Measurements from ENCODE around the gene VEGFA. TPM values are rescaled to one million over a fixed set of nuclear protein-coding genes. Genes with fewer than 3 reads are reported as not detected.

Gene VEGFA
- total RNA-seq, 6 donors from 2014 or later, result 129 to 564 (median 261) TPM

GRCh38 chr6:43810965-43811732 lies 41.1 kb downstream of the VEGFA start:
- DNase-seq (no peak), ATAC-seq (ENCODE audit: low FRiP score in 2 of 2) (no peak)
- no peaks in the 10 kb centered on the region for H3K27me3 ChIP-seq
- TF ChIP-seq POLR2AphosphoS5 (IDR thresholded peaks at IDR 0.05) (no peak), POLR2A (IDR thresholded peaks at IDR 0.05) (no peak), CTCF (IDR thresholded peaks at IDR 0.05) (no peak)
- no peaks in the 10 kb centered on the region for H3K36me3 ChIP-seq
- peaks cover 22 to 32% (median 26%) of the 10 kb centered on the region in 4 donors for H3K4me1 ChIP-seq
- H3K9me3 ChIP-seq, result no peaks in the 10 kb centered on the region
- 93 to 95% methylated on average over 6 of the region's 6 CpGs for WGBS, 2 donors
- no peak overlapping the region for H3K4me3 ChIP-seq
- no peak overlapping the region for H3K27ac ChIP-seq

- H3K9me3 ChIP-seq, result no peaks in the 10 kb centered on the region
- DNase-seq (no peak), ATAC-seq (ENCODE audit: low FRiP score in 2 of 2) (no peak)
- no peaks in the 10 kb centered on the region for H3K27me3 ChIP-seq
- TF ChIP-seq POLR2A (IDR thresholded peaks at IDR 0.05), result no peak
- TF ChIP-seq POLR2AphosphoS5 (IDR thresholded peaks at IDR 0.05), result no peak
- TF ChIP-seq EP300 (IDR thresholded peaks at IDR 0.05), result no peak
- TF ChIP-seq CTCF (IDR thresholded peaks at IDR 0.05), result no peak
- 97 to 100% methylated on average over 2 of the region's 2 CpGs for whole genome bisulfite sequencing, 2 donors
- H3K36me3 ChIP-seq, result no peaks in the 10 kb centered on the region
- peaks cover 18 to 26% (median 21%) of the 10 kb centered on the region in 4 donors for H3K4me1 ChIP-seq
- H3K27ac ChIP-seq, result no peak overlapping the region
- H3K4me3 ChIP-seq, result no peak overlapping the region
Observed at GRCh38 chr6:43811733-43812099, 41.7 kb downstream of the VEGFA start.

GRCh38 chr6:43812850-43813578 lies 43.0 kb downstream of the VEGFA start:
- peak; percentile 64 to 78 for TF ChIP-seq POLR2AphosphoS5 (IDR thresholded peaks at IDR 0.05)
- peak in 2 of 4 donors; percentile 11 to 77 for TF ChIP-seq EP300 (IDR thresholded peaks at IDR 0.05)
- TF ChIP-seq CTCF (IDR thresholded peaks at IDR 0.05), result no peak
- TF ChIP-seq POLR2A (IDR thresholded peaks at IDR 0.05), result peak in 1 of 4 donors; percentile 17

GRCh38 chr6:43814111-43814510 lies 44.1 kb downstream of the VEGFA start:
- Histone ChIP-seq H3K4me3 (no peak overlapping the region), H3K36me3 (no peaks in the 10 kb centered on the region), H3K4me1 (peaks cover 9 to 28% (median 17%) of the 10 kb centered on the region in 4 donors), H3K9me3 (no peaks in the 10 kb centered on the region), H3K27me3 (no peaks in the 10 kb centered on the region), H3K27ac (peak overlapping the region in 3 of 4 donors; percentile 55 to 65 (median 59))
- ATAC-seq (ENCODE audit: low FRiP score in 2 of 2), result no peak
- TF ChIP-seq EP300 (IDR thresholded peaks at IDR 0.05) (no peak), POLR2A (IDR thresholded peaks at IDR 0.05) (no peak), CTCF (IDR thresholded peaks at IDR 0.05) (no peak), POLR2AphosphoS5 (IDR thresholded peaks at IDR 0.05) (no peak)
- no peak for DNase-seq
- WGBS, 2 donors, result 62 to 70% methylated on average over 1 of the region's 1 CpG

More at GRCh38 chr6:43812850-43813578, 43.0 kb downstream of the VEGFA start:
- WGBS, 2 donors, result 39 to 53% methylated on average over 8 of the region's 8 CpGs
- no peak overlapping the region for H3K4me3 ChIP-seq
- peak overlapping the region in 3 of 4 donors; percentile 55 to 65 (median 59) for H3K27ac ChIP-seq
- H3K27me3 ChIP-seq, result no peaks in the 10 kb centered on the region
- H3K4me1 ChIP-seq, result peaks cover 9 to 24% (median 17%) of the 10 kb centered on the region in 4 donors
- ATAC-seq (ENCODE audit: low FRiP score in 2 of 2) (peak; percentile 77 to 83), DNase-seq (peak in 1 of 2 donors; percentile 90)
- no peaks in the 10 kb centered on the region for H3K9me3 ChIP-seq
- H3K36me3 ChIP-seq, result no peaks in the 10 kb centered on the region
